Adrenal gland (tissue), 12 donors: ENCODE measurements around the gene UCN2. TPM values are rescaled to one million over a fixed set of nuclear protein-coding genes. Genes with fewer than 3 reads are reported as not detected.

Source experiments
- DNase-seq, 7 donors: peaks; one replicate each; pipeline ENCODE4 v3.0.0-alpha.2; 2019 to 2020
- H3K27ac ChIP-seq, 5 donors: fragments of 200-600 bp; sonication (generic) in 4 of 5; 1 replicate in 3 of 5; 2 replicates in 2 of 5; pipeline versions ENCODE4 v1.5.1 to v1.8.0; 2016 to 2020; ENCODE audit warnings: mild to moderate bottlenecking in 1 of 5
- H3K27me3 ChIP-seq: fragments of 200-600 bp; 2 replicates; pipeline ENCODE4 v1.8.0; 2021
- H3K36me3 ChIP-seq, 2 donors: fragments of 200-600 bp; replicated peaks in 1 of 2; 1 replicate in 1 of 2; 2 replicates in 1 of 2; pipeline versions ENCODE4 v1.5.1 to v1.8.0; 2018 to 2022
- H3K4me1 ChIP-seq, 2 donors: fragments of 200-600 bp; replicated peaks in 1 of 2; 1 replicate in 1 of 2; 2 replicates in 1 of 2; pipeline versions ENCODE4 v1.5.1 to v1.8.0; 2018 to 2021
- H3K4me3 ChIP-seq, 4 donors: fragments of 200-600 bp; sonication (generic) in 3 of 4; one replicate each; pipeline ENCODE4 v1.5.1; 2016 to 2018
- H3K9me3 ChIP-seq, 3 donors: fragments of 200-600 bp; sonication (generic) in 1 of 3; replicated peaks in 1 of 3; 1 replicate in 2 of 3; 2 replicates in 1 of 3; pipeline versions ENCODE4 v1.5.1 to v1.8.0; 2016 to 2021
- CTCF ChIP-seq, 6 experiments: fragments of 450-650 bp in 4 of 6; fragments of 200-600 bp in 2 of 6; sonication (generic) in 1 of 6; IDR thresholded peaks; 1 replicate in 5 of 6; 2 replicates in 1 of 6; pipeline versions ENCODE4 v1.5.1 to v1.8.0; 2016 to 2021; ENCODE audit warnings: antibody characterized with exemption in 6 of 6, mild to moderate bottlenecking in 2 of 6, moderate library complexity in 1 of 6
- POLR2A ChIP-seq, 2 donors: fragments of 450-650 bp; IDR thresholded peaks; one replicate each; pipeline ENCODE4 v1.6.1; 2017; ENCODE audit warnings: antibody characterized with exemption in 2 of 2, mild to moderate bottlenecking in 2 of 2, moderate library complexity in 1 of 2
- WGBS, 4 donors: extraction: QIAGEN DNeasy Blood & Tissue Kit in 2 of 4; methylation state at CpG; one replicate each; pipeline versions ENCODE4 v1.1.5 to v1.1.7; 2013 to 2017; 5-methylcytosine and 5-hydroxymethylcytosine counted together
- intact Hi-C, 2 donors: fragments of 100-400 bp; cut with DNase I; formaldehyde crosslinking; loops; one replicate each; pipeline versions ENCODE4 v1.14.1 to v1.15.0; 2022 to 2023
- polyA plus RNA-seq, 3 donors: library from polyadenylated mRNA; stranded (reverse); fragments of 200-250 nt in 2 of 3; fragments of 350-450 nt in 1 of 3; fragmentation: Illumina TruSeq in 1 of 3; extraction: RNeasy Lipid Tissue Mini Kit (QIAGEN cat#74804) in 1 of 3; gene quantifications; one replicate each; pipeline ENCODE4 v1.2.3, GENCODE V29; 2013 to 2014
- total RNA-seq, 9 donors: library from RNA; depleted of rRNA in 4 of 9; stranded (reverse); fragments of >200 nt in 4 of 9; fragments of 120-200 nt in 1 of 9; fragmentation: NEBNext Ultra II Directional in 1 of 9; extraction: Animal tissue kit (Norgen Biotek cat#: 25700) in 1 of 9; gene quantifications; one replicate each; pipeline versions ENCODE4 v1.1.0 to v1.2.4, GENCODE V29; 2013 to 2023
- donor health status: healthy with polysubstance abuse.
- donor health status: Bipolar disorder and iron deficiency.
- donor health status: DM: yes; HTN: yes; CAD: no.
- donor health status: DM: no; HTN: no; CAD: no.
- donor health status: DM: no; HTN: no; CAD: no.
- donor health status: DM: yes; HTN: yes; CAD: no.

UCN2 gene
- total and polyA plus RNA-seq, 12 donors: 0.14 to 0.32 (median 0.20) TPM; not detected in 9

GRCh38 chr3:48566401-48566760 lies 2.8 kb upstream of the UCN2 start:
- no peak overlapping the region for H3K27ac ChIP-seq
- no peaks in the 10 kb centered on the region for H3K36me3 ChIP-seq
- H3K4me1 ChIP-seq: peaks cover 0 to 3% of the 10 kb centered on the region in 2 donors
- H3K27me3 ChIP-seq: no peaks in the 10 kb centered on the region
- H3K4me3 ChIP-seq: no peak overlapping the region
- no peak for DNase-seq
- WGBS, 4 donors: 89 to 98% (median 90%) methylated on average over 4 to 9 of the region's 9 CpGs
- intact Hi-C loops: no loop called here
- no peaks in the 10 kb centered on the region for H3K9me3 ChIP-seq
- no peak for TF ChIP-seq CTCF (IDR thresholded peaks at IDR 0.05)
- no peak for TF ChIP-seq POLR2A (IDR thresholded peaks at IDR 0.05)

DNA sequence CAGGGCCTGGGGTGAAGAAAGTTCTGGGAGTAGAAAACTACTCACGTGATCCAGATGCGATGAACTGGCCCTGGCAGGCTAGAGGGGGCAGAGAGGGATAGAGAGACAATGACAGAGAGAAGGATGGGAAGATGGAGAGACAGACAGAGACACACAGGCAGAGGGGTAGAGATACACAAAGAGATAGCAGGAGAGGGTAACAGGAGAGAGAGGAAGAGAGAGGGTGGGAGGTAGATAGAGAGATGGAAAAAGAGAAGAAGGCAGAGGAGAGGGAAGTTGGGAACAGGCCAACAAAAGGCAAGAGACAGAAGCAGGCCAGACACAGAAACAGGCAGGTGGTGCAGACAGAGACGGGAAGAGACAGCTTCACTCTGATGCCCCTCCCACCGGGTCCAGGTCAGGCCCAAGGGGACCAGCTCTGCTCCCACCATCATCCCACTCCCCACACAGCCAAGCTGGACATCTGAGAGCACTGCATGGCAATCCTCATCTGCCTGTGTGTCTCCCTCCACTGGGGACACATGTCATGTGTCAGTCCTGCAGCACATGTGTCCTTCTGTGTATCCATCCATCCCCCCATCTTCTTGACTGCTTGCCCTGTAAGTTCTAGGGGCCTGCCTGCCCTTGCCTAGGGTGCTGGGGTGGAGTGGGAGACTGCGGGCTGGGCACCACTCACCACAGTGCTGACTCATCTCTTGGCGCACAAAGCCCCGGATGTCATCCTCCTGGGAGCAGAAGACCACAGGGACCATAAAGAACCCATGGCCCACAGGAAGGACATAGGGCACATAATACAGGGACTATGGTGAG lies 2.2 kb upstream of the UCN2 start:
- 53 to 71% (median 65%) methylated on average over 4 to 7 of the region's 7 CpGs for WGBS, 4 donors

GRCh38 chr3:48565186-48565585 lies 1.6 kb upstream of the UCN2 start:
- Histone ChIP-seq H3K27ac (no peak overlapping the region), H3K9me3 (no peaks in the 10 kb centered on the region), H3K36me3 (no peaks in the 10 kb centered on the region), H3K4me1 (peaks cover 4 to 13% of the 10 kb centered on the region in 2 donors), H3K27me3 (no peaks in the 10 kb centered on the region), H3K4me3 (no peak overlapping the region)
- 72 to 100% (median 91%) methylated on average over 1 to 11 of the region's 11 CpGs for WGBS, 4 donors
- TF ChIP-seq POLR2A (IDR thresholded peaks at IDR 0.05): no peak
- no peak for TF ChIP-seq CTCF (IDR thresholded peaks at IDR 0.05)
- no peak for DNase-seq
- intact Hi-C loops: no loop called here

More for the DNA sequence above, 2.2 kb upstream of the UCN2 start:
- H3K4me3 ChIP-seq: no peak overlapping the region
- no peaks in the 10 kb centered on the region for H3K9me3 ChIP-seq
- TF ChIP-seq CTCF (IDR thresholded peaks at IDR 0.05) (no peak), POLR2A (IDR thresholded peaks at IDR 0.05) (no peak)
- peak in 2 of 7 donors; percentile 22 to 42 for DNase-seq
- intact Hi-C loops: no loop called here
- no peak overlapping the region for H3K27ac ChIP-seq
- H3K4me1 ChIP-seq: peaks cover under 1 to 7% of the 10 kb centered on the region in 2 donors
- no peaks in the 10 kb centered on the region for H3K36me3 ChIP-seq
- H3K27me3 ChIP-seq: no peaks in the 10 kb centered on the region

DNA sequence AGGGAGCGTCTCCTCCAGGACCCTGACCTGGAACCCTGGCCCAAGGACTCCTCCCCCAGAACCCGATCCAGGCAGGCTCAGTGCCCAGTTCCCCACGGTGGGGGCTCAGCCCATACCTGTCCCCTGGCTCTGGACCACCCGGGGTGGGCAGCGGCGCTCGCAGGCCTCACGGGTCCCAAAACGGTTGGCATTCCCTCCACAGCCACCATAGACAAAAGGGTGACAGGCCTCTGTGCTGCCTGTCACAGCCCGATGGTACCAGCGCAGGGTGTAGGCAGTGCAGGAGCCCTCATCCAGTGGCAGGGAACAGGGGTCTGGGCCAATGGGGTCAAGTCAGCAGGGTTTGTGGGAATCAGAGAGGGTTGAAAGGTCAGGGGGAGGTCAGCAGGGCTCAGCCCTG lies 1.1 kb upstream of the UCN2 start:
- H3K4me3 ChIP-seq: no peak overlapping the region
- no peaks in the 10 kb centered on the region for H3K9me3 ChIP-seq
- intact Hi-C loops: no loop called here
- H3K27ac ChIP-seq: no peak overlapping the region
- H3K4me1 ChIP-seq: peaks cover 4 to 17% of the 10 kb centered on the region in 2 donors
- H3K27me3 ChIP-seq: no peaks in the 10 kb centered on the region
- TF ChIP-seq POLR2A (IDR thresholded peaks at IDR 0.05) (no peak), CTCF (IDR thresholded peaks at IDR 0.05) (no peak)
- DNase-seq: no peak
- H3K36me3 ChIP-seq: no peaks in the 10 kb centered on the region
- 63 to 83% (median 80%) methylated on average over 2 to 11 of the region's 11 CpGs; no CpG with 5 or more reads in 1 of the 4 donors for WGBS, 4 donors
